Fibroblast of lung (primary cell): ENCODE results near the gene ADORA1. TPM values are rescaled to one million over a fixed set of nuclear protein-coding genes. Genes with fewer than 3 reads are reported as not detected.

Experiments used
- DNase-seq, 2 donors: peaks; one replicate each; pipeline versions ENCODE4 v3.0.0 to v3.0.0-alpha.2; 2010; ENCODE audit warnings: low read depth in 2 of 2
- H2AFZ ChIP-seq: 2 replicates; pipeline ENCODE4 v1.5.1; 2012; ENCODE audit warnings: low read length, control low read depth, inconsistent platforms
- H3K27ac ChIP-seq: 2 replicates; pipeline ENCODE4 v1.5.1; 2011; ENCODE audit warnings: low read length, control low read depth; ENCODE audit not compliant: insufficient read depth
- H3K27me3 ChIP-seq: 2 replicates; pipeline ENCODE4 v1.5.1; 2011; ENCODE audit warnings: mild to moderate bottlenecking, low read length; ENCODE audit not compliant: control insufficient read depth, insufficient read depth
- H3K36me3 ChIP-seq: 2 replicates; pipeline ENCODE4 v1.5.1; 2011; ENCODE audit warnings: low read length; ENCODE audit not compliant: control insufficient read depth, insufficient read depth
- H3K4me1 ChIP-seq: 2 replicates; pipeline ENCODE4 v1.5.1; 2011; ENCODE audit warnings: low read length; ENCODE audit not compliant: control insufficient read depth, insufficient read depth; ENCODE audit errors: extremely low read depth
- H3K4me2 ChIP-seq: 2 replicates; pipeline ENCODE4 v1.5.1; 2011; ENCODE audit warnings: low read length, control low read depth; ENCODE audit not compliant: insufficient read depth; ENCODE audit errors: extremely low read depth
- H3K4me3 ChIP-seq, 4 experiments: fragments of 200-600 bp in 1 of 4; sonication (generic) in 1 of 4; replicated peaks in 1 of 4; 2 replicates each; pipeline ENCODE4 v1.5.1; 2011 to 2016; ENCODE audit warnings: low read length in 4 of 4, low read depth in 3 of 4, mild to moderate bottlenecking in 3 of 4, control low read depth in 2 of 4, inconsistent platforms in 1 of 4, mixed read lengths in 1 of 4; ENCODE audit not compliant: insufficient read depth in 1 of 4; ENCODE audit errors: control extremely low read depth in 1 of 4
- H3K79me2 ChIP-seq: 2 replicates; pipeline ENCODE4 v1.5.1; 2012; ENCODE audit warnings: mild to moderate bottlenecking, low read length, inconsistent platforms; ENCODE audit not compliant: control insufficient read depth, insufficient read depth
- H3K9ac ChIP-seq: 2 replicates; pipeline ENCODE4 v1.5.1; 2011; ENCODE audit warnings: mild to moderate bottlenecking, low read length, control low read depth; ENCODE audit not compliant: insufficient read depth
- H3K9me3 ChIP-seq: 2 replicates; pipeline ENCODE4 v1.5.1; 2012; ENCODE audit warnings: low read depth, low read length; ENCODE audit not compliant: control insufficient read depth, insufficient read depth
- H4K20me1 ChIP-seq: 2 replicates; pipeline ENCODE4 v1.5.1; 2011; ENCODE audit warnings: low read length; ENCODE audit not compliant: control insufficient read depth, insufficient read depth; ENCODE audit errors: extremely low read depth
- EZH2 ChIP-seq: IDR thresholded peaks from 2 replicates; pipeline ENCODE4 v1.5.1; 2012; ENCODE audit warnings: low read length, control low read depth, mild to moderate bottlenecking; ENCODE audit errors: missing control alignments
- polyA plus RNA-seq, 2 donors: library from polyadenylated mRNA; depleted of rRNA in 1 of 2; stranded (reverse) in 1 of 2; unstranded in 1 of 2; fragments of >200 nt; gene quantifications; 2 replicates each; pipeline ENCODE4 v1.2.1, GENCODE V29; 2011 to 2012; ENCODE audit warnings: missing spikeins in 1 of 2
- total RNA-seq: library from RNA; depleted of rRNA; stranded (reverse); fragments of >200 nt; gene quantifications from 2 replicates; pipeline ENCODE4 v1.2.1, GENCODE V29; 2014
- TF ChIP-seq, protein P1 (sequence below), 2 donors: IDR thresholded peaks in 1 of 2; conservative IDR thresholded peaks in 1 of 2; 1 replicate in 1 of 2; 2 replicates in 1 of 2; pipeline ENCODE4 v1.5.1; 2011 to 2012; ENCODE audit warnings: low read length in 2 of 2, control low read depth in 1 of 2, inconsistent platforms in 1 of 2, low read depth in 1 of 2, mild to moderate bottlenecking in 1 of 2

ADORA1 gene
- total and polyA plus RNA-seq, 2 donors (not counting 1 experiment from before 2014, with no cell fraction given) = 1.5 to 6.1 TPM

DNA sequence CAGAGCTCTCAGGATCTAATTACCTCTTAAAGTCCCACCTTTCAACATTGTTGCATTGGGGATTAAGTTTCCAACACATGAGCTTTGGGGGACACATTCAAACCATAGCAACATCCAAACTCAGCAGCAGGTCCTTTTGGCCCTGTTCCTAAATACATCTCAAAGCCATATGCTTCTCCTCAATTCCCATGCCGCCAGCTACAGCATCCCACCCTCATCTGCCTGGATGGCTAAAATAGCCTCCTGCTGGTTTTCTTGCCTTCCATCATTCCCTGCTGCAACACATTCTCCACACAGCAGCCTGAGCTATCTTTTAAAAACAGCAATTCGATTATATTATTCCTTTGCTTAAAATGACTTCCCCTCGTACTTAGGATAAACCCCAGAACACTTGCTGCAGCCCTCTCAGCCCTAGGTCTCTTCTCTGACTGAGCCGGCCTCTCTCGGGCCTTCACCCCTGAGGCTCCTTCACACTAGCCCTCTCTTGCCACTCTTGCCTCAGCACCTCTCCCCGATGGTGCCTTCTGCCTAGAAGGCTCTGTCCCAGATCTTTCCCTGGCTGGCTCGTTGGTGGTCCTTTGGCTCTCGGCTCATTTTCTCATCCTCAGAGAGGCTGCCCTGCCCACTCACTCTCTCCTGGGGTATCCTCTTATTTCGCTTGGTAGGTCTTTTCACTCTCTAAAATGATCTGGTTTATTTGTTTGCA lies 31.6 kb downstream of the ADORA1 start:
- no peak overlapping the region for H3K27ac ChIP-seq
- H3K4me2 ChIP-seq = no peak overlapping the region
- H3K36me3 ChIP-seq = no peaks in the 10 kb centered on the region
- no peaks in the 10 kb centered on the region for H3K9me3 ChIP-seq
- H2AFZ ChIP-seq = no peak overlapping the region
- peaks cover 2% of the 10 kb centered on the region for H3K4me1 ChIP-seq
- H3K4me3 ChIP-seq = no peak overlapping the region
- TF ChIP-seq, protein P1, sequence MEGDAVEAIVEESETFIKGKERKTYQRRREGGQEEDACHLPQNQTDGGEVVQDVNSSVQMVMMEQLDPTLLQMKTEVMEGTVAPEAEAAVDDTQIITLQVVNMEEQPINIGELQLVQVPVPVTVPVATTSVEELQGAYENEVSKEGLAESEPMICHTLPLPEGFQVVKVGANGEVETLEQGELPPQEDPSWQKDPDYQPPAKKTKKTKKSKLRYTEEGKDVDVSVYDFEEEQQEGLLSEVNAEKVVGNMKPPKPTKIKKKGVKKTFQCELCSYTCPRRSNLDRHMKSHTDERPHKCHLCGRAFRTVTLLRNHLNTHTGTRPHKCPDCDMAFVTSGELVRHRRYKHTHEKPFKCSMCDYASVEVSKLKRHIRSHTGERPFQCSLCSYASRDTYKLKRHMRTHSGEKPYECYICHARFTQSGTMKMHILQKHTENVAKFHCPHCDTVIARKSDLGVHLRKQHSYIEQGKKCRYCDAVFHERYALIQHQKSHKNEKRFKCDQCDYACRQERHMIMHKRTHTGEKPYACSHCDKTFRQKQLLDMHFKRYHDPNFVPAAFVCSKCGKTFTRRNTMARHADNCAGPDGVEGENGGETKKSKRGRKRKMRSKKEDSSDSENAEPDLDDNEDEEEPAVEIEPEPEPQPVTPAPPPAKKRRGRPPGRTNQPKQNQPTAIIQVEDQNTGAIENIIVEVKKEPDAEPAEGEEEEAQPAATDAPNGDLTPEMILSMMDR (conservative IDR thresholded peaks at IDR 0.05 in 1 of 2, IDR thresholded peaks at IDR 0.05 in 1 of 2; ENCODE audit: low read depth in 1 of 2, low read length in 2 of 2) = no peak
- TF ChIP-seq EZH2 = no peak
- no peaks in the 10 kb centered on the region for H4K20me1 ChIP-seq
- no peaks in the 10 kb centered on the region for H3K79me2 ChIP-seq
- peaks cover 12% of the 10 kb centered on the region for H3K27me3 ChIP-seq
- no peak overlapping the region for H3K9ac ChIP-seq
- no peak for DNase-seq

- H3K9ac ChIP-seq = no peak overlapping the region
- TF ChIP-seq, protein P1 (conservative IDR thresholded peaks at IDR 0.05 in 1 of 2, IDR thresholded peaks at IDR 0.05 in 1 of 2; ENCODE audit: low read depth in 1 of 2, low read length in 2 of 2) = no peak
- no peak for TF ChIP-seq EZH2
- no peak overlapping the region for H2AFZ ChIP-seq
- H4K20me1 ChIP-seq = no peaks in the 10 kb centered on the region
- no peaks in the 10 kb centered on the region for H3K79me2 ChIP-seq
- no peak overlapping the region for H3K4me3 ChIP-seq
- H3K27me3 ChIP-seq = peaks cover 12% of the 10 kb centered on the region
- no peak for DNase-seq
- no peaks in the 10 kb centered on the region for H3K36me3 ChIP-seq
- no peaks in the 10 kb centered on the region for H3K4me1 ChIP-seq
- H3K4me2 ChIP-seq = no peak overlapping the region
- no peak overlapping the region for H3K27ac ChIP-seq
- H3K9me3 ChIP-seq = no peaks in the 10 kb centered on the region
These were observed 32.3 kb downstream of the ADORA1 start for GRCh38 chr1:203159844-203160243.

DNA sequence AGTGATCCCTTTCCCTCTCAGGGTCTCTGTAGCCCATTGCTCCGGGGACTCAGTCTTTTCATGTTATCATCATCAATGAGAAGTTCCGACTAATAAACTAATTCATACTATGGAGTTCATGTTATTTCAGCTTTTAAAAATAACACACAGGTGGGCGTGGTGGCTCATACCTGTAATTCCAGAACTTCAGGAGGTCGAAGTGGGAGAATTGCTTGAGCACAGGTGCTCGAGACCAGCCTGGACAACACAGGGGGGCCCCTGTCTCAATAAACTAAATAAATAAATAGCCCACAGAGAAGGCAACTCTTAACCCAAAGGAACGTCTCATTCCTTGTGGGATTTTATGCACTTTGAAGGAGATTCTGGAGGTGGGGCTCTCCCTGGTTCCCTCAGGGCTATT lies 33.6 kb downstream of the ADORA1 start:
- Histone ChIP-seq H3K36me3 (no peaks in the 10 kb centered on the region), H4K20me1 (no peaks in the 10 kb centered on the region), H3K27me3 (peaks cover 12% of the 10 kb centered on the region), H3K9me3 (no peaks in the 10 kb centered on the region), H3K4me2 (no peak overlapping the region), H3K27ac (no peak overlapping the region), H2AFZ (no peak overlapping the region), H3K79me2 (no peaks in the 10 kb centered on the region), H3K9ac (no peak overlapping the region), H3K4me1 (no peaks in the 10 kb centered on the region), H3K4me3 (no peak overlapping the region)
- no peak for TF ChIP-seq EZH2
- TF ChIP-seq, protein P1 (conservative IDR thresholded peaks at IDR 0.05 in 1 of 2, IDR thresholded peaks at IDR 0.05 in 1 of 2; ENCODE audit: low read depth in 1 of 2, low read length in 2 of 2) = no peak
- DNase-seq = no peak
